Measurements from ENCODE around the gene COL4A4. TPM values are rescaled to one million over a fixed set of nuclear protein-coding genes. Genes with fewer than 3 reads are reported as not detected.

Gene COL4A4
- polyA plus RNA-seq, 2 of the 4 experiments (the other 2 are of a cell fraction): 1.7 to 6.8 TPM

DNA sequence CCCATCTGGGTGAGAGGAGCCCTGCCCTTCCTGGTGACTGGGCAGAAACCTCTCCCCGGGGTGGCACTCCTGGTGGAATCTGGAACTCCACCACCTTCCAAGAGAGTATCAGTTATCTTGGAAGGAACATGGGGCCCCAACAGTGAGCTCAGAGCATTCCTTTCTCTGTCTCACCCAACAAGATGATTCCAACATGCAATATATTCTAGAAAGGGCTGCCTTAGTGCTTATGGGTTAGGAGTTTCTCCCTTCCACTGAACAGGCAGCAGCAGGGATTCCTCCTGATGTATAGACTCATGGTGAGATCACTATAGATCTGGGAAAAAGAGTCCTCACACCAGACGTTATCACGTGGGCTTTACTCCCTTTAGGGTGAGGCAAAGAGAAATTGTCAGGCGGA, 147.1 kb downstream of the COL4A4 start (continued):
- TF ChIP-seq CTCF (IDR thresholded peaks at IDR 0.05): no peak
- no peak for TF ChIP-seq ZFP36 (IDR thresholded peaks at IDR 0.05; ENCODE audit: borderline replicate concordance, partially characterized antibody)
- TF ChIP-seq RCOR1 (IDR thresholded peaks at IDR 0.05; ENCODE audit: low read depth, low read length): no peak
- TF ChIP-seq ZSCAN20 (CRISPR knock-in tag; IDR thresholded peaks at IDR 0.05): no peak
- TF ChIP-seq CBX2 (IDR thresholded peaks at IDR 0.05; ENCODE audit: borderline replicate concordance, low read depth): no peak
- no peak for TF ChIP-seq MAFK (IDR thresholded peaks at IDR 0.05; ENCODE audit: partially characterized antibody)
- no peak for TF ChIP-seq MAZ (IDR thresholded peaks at IDR 0.05; ENCODE audit: borderline replicate concordance, low read depth, low read length)

DNA sequence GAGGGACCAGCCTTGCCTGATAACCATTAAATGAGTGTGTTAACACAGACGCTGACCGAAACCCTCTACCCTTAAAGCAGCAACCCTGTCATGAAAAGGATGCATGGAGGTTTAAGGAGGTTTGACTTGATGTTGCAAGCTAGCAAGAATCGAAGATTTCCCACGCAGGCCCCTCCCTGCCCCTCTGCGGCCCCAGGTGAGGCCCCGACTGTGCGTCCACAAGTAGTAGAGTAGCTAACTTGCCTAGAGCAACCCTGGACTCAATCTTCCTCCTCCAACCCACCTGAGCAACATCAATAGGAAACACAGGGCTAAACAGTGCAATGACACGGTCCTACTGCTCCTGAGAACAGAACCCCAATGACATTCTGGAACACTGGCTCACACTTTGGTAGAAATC, 150.1 kb downstream of the COL4A4 start:
- FAIRE-seq: no peak
- Histone ChIP-seq H3K4me1 (no peaks in the 10 kb centered on the region), H3K9me3 (no peaks in the 10 kb centered on the region), H3K4me2 (no peak overlapping the region), H3K4me3 (no peak overlapping the region), H3K27ac (no peak overlapping the region)
- no peak for DNase-seq (ENCODE audit: low read depth in 1 of 2, low spot score in 1 of 2)
- CTCF ChIA-PET: interaction anchor here (1.2 kb wide), 1 partner anchor 19 kb away, joined by 3 read pairs; no protein-coding TSS in a partner anchor
- 88% methylated on average over 8 of the region's 8 CpGs for WGBS (ENCODE audit: missing lambda C conversion rate)
- no peak for ATAC-seq
- TF ChIP-seq MYC (IDR thresholded peaks at IDR 0.05; ENCODE audit: borderline replicate concordance, low read length): no peak
- TF ChIP-seq, protein P1, sequence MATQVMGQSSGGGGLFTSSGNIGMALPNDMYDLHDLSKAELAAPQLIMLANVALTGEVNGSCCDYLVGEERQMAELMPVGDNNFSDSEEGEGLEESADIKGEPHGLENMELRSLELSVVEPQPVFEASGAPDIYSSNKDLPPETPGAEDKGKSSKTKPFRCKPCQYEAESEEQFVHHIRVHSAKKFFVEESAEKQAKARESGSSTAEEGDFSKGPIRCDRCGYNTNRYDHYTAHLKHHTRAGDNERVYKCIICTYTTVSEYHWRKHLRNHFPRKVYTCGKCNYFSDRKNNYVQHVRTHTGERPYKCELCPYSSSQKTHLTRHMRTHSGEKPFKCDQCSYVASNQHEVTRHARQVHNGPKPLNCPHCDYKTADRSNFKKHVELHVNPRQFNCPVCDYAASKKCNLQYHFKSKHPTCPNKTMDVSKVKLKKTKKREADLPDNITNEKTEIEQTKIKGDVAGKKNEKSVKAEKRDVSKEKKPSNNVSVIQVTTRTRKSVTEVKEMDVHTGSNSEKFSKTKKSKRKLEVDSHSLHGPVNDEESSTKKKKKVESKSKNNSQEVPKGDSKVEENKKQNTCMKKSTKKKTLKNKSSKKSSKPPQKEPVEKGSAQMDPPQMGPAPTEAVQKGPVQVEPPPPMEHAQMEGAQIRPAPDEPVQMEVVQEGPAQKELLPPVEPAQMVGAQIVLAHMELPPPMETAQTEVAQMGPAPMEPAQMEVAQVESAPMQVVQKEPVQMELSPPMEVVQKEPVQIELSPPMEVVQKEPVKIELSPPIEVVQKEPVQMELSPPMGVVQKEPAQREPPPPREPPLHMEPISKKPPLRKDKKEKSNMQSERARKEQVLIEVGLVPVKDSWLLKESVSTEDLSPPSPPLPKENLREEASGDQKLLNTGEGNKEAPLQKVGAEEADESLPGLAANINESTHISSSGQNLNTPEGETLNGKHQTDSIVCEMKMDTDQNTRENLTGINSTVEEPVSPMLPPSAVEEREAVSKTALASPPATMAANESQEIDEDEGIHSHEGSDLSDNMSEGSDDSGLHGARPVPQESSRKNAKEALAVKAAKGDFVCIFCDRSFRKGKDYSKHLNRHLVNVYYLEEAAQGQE (IDR thresholded peaks at IDR 0.05): no peak
- TF ChIP-seq NPAS2 (CRISPR knock-in tag; IDR thresholded peaks at IDR 0.05; ENCODE audit: borderline replicate concordance): no peak
- TF ChIP-seq RARB (CRISPR knock-in tag; IDR thresholded peaks at IDR 0.05): no peak
- no peak for TF ChIP-seq ZSCAN20 (CRISPR knock-in tag; IDR thresholded peaks at IDR 0.05)
- no peak for TF ChIP-seq FOXS1 (CRISPR knock-in tag; IDR thresholded peaks at IDR 0.05)
- POLR2A ChIA-PET: no interaction called here

- Histone ChIP-seq H3K27ac (no peak overlapping the region), H3K4me3 (no peak overlapping the region), H3K4me2 (no peak overlapping the region), H3K9me3 (no peaks in the 10 kb centered on the region), H3K4me1 (no peaks in the 10 kb centered on the region)
- DNase-seq (ENCODE audit: low read depth in 1 of 2, low spot score in 1 of 2) (no peak), ATAC-seq (no peak), FAIRE-seq (no peak)
- TF ChIP-seq FOSL2 (IDR thresholded peaks at IDR 0.05) (no peak), FOSL2 (CRISPR knock-in tag; IDR thresholded peaks at IDR 0.05) (no peak), NFE2L2 (conservative IDR thresholded peaks at IDR 0.05; ENCODE audit: low read length) (no peak), ZNF302 (CRISPR knock-in tag; IDR thresholded peaks at IDR 0.05) (no peak), EHMT2 (IDR thresholded peaks at IDR 0.05; ENCODE audit: low read depth) (no peak), USF2 (IDR thresholded peaks at IDR 0.05) (no peak), POLR2A (IDR thresholded peaks at IDR 0.05; ENCODE audit: low read length) (no peak), CHD2 (IDR thresholded peaks at IDR 0.05; ENCODE audit: low read length, partially characterized antibody) (no peak), CHD4 (IDR thresholded peaks at IDR 0.05; ENCODE audit: borderline replicate concordance) (no peak), CBX2 (IDR thresholded peaks at IDR 0.05; ENCODE audit: borderline replicate concordance, low read depth) (no peak)
- TF ChIP-seq, protein P2, sequence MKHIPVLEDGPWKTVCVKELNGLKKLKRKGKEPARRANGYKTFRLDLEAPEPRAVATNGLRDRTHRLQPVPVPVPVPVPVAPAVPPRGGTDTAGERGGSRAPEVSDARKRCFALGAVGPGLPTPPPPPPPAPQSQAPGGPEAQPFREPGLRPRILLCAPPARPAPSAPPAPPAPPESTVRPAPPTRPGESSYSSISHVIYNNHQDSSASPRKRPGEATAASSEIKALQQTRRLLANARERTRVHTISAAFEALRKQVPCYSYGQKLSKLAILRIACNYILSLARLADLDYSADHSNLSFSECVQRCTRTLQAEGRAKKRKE (CRISPR knock-in tag; IDR thresholded peaks at IDR 0.05; ENCODE audit: low read depth): no peak
- ChIA-PET POLR2A (no interaction called here), CTCF (no interaction called here)
- 79% methylated on average over 9 of the region's 9 CpGs for WGBS (ENCODE audit: missing lambda C conversion rate)
Measured at GRCh38 chr2:227013330-227013729, 150.7 kb downstream of the COL4A4 start.
